ENCODE data around the gene SNX9.

The SNX9 gene

DNA sequence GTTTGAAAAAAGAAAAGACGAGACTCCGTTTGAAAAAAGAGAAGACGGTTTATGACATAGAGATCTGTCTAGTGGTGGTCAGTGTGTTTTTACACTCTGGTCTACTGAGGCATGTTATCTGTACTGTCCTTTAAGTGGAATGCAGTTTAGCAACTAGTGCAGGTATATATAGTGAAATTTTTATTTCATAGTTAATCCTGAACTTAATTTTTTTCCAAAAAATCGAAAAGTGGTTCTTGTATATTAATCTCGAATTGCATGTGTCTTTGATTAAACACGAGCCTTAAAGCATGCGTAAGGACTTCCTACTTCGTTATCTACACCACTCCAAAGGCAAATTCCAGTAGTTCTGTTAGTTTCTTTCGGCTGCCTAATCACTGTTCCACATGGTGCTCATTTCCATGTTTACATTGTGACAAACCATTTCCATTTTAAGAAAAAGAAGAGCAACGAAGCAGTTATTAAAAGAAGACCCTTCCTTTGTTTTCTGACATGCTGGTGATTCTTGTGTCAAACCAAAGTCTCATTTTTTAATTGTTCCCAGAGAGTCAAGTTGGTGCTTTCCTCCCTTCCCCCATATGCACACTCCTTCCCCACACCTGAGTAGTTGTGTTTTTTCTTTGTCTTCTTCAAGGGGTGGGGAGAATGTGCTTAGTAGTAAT is 2.3 kb downstream of the SNX9 start:
- Histone ChIP-seq H3K9me2 (ENCODE audit: low read depth, low read length) (no peaks in the 10 kb centered on the region), H3K27ac (ENCODE audit: low read depth, low read length, poor library complexity, severe bottlenecking) (no peak overlapping the region), H3K9me3 (ENCODE audit: low read length) (no peaks in the 10 kb centered on the region), H3K36me3 (ENCODE audit: insufficient read depth, low read length) (no peaks in the 10 kb centered on the region), H3K9ac (ENCODE audit: low read length) (no peak overlapping the region), H3K4me1 (ENCODE audit: insufficient read depth, low read length, severe bottlenecking) (peaks cover 6% of the 10 kb centered on the region), H3K27me3 (ENCODE audit: insufficient read depth, low read length) (peaks cover 4% of the 10 kb centered on the region; the same call in 1 of the 2 replicates), H3K4me2 (ENCODE audit: low read length) (no peak overlapping the region), H4K20me1 (ENCODE audit: insufficient read depth, low read length) (no peaks in the 10 kb centered on the region), H3K4me3 (ENCODE audit: low read depth, low read length, poor library complexity, severe bottlenecking) (no peak overlapping the region), H3F3A (ENCODE audit: insufficient read depth, low read length) (no peaks in the 10 kb centered on the region), H3K79me2 (ENCODE audit: insufficient read depth, low read length) (no peaks in the 10 kb centered on the region), H2AFZ (ENCODE audit: low read length) (no peak overlapping the region)
- TF ChIP-seq EZH2 (IDR thresholded peaks at IDR 0.05; ENCODE audit: borderline replicate concordance, low read length): no peak
- no peak for TF ChIP-seq CTCF (IDR thresholded peaks at IDR 0.05; ENCODE audit: low read length)

- Histone ChIP-seq H3K9ac (ENCODE audit: low read length) (no peak overlapping the region), H3K27me3 (ENCODE audit: insufficient read depth, low read length) (no peaks in the 10 kb centered on the region), H3F3A (ENCODE audit: insufficient read depth, low read length) (no peaks in the 10 kb centered on the region), H2AFZ (ENCODE audit: low read length) (no peak overlapping the region), H3K4me3 (ENCODE audit: low read depth, low read length, poor library complexity, severe bottlenecking) (no peak overlapping the region), H4K20me1 (ENCODE audit: insufficient read depth, low read length) (no peaks in the 10 kb centered on the region), H3K27ac (ENCODE audit: low read depth, low read length, poor library complexity, severe bottlenecking) (no peak overlapping the region), H3K36me3 (ENCODE audit: insufficient read depth, low read length) (no peaks in the 10 kb centered on the region), H3K9me3 (ENCODE audit: low read length) (no peaks in the 10 kb centered on the region), H3K4me1 (ENCODE audit: insufficient read depth, low read length, severe bottlenecking) (no peaks in the 10 kb centered on the region), H3K9me2 (ENCODE audit: low read depth, low read length) (no peaks in the 10 kb centered on the region), H3K79me2 (ENCODE audit: insufficient read depth, low read length) (no peaks in the 10 kb centered on the region), H3K4me2 (ENCODE audit: low read length) (no peak overlapping the region)
- no peak for TF ChIP-seq CTCF (IDR thresholded peaks at IDR 0.05; ENCODE audit: low read length)
- TF ChIP-seq EZH2 (IDR thresholded peaks at IDR 0.05; ENCODE audit: borderline replicate concordance, low read length): no peak
These were observed 7.4 kb downstream of the SNX9 start for GRCh38 chr6:157830354-157831017.

GRCh38 chr6:157831018-157831369 is 7.9 kb downstream of the SNX9 start:
- Histone ChIP-seq H3K36me3 (ENCODE audit: insufficient read depth, low read length) (no peaks in the 10 kb centered on the region), H3K9me2 (ENCODE audit: low read depth, low read length) (no peaks in the 10 kb centered on the region), H2AFZ (ENCODE audit: low read length) (no peak overlapping the region), H3F3A (ENCODE audit: insufficient read depth, low read length) (no peaks in the 10 kb centered on the region), H3K79me2 (ENCODE audit: insufficient read depth, low read length) (no peaks in the 10 kb centered on the region), H3K4me1 (ENCODE audit: insufficient read depth, low read length, severe bottlenecking) (no peaks in the 10 kb centered on the region), H3K4me2 (ENCODE audit: low read length) (no peak overlapping the region), H3K9ac (ENCODE audit: low read length) (no peak overlapping the region), H3K4me3 (ENCODE audit: low read depth, low read length, poor library complexity, severe bottlenecking) (no peak overlapping the region), H3K27ac (ENCODE audit: low read depth, low read length, poor library complexity, severe bottlenecking) (no peak overlapping the region), H4K20me1 (ENCODE audit: insufficient read depth, low read length) (no peaks in the 10 kb centered on the region), H3K9me3 (ENCODE audit: low read length) (no peaks in the 10 kb centered on the region), H3K27me3 (ENCODE audit: insufficient read depth, low read length) (no peaks in the 10 kb centered on the region; the same call in 1 of the 2 replicates)
- TF ChIP-seq EZH2 (IDR thresholded peaks at IDR 0.05; ENCODE audit: borderline replicate concordance, low read length) (no peak), CTCF (IDR thresholded peaks at IDR 0.05; ENCODE audit: low read length) (no peak)
